ENCODE measurements around the gene HSD17B7. TPM values are rescaled to one million over a fixed set of nuclear protein-coding genes. Genes with fewer than 3 reads are reported as not detected.

HSD17B7 gene
- total RNA-seq, 1 donor from 2014 or later = 25.0 TPM

DNA sequence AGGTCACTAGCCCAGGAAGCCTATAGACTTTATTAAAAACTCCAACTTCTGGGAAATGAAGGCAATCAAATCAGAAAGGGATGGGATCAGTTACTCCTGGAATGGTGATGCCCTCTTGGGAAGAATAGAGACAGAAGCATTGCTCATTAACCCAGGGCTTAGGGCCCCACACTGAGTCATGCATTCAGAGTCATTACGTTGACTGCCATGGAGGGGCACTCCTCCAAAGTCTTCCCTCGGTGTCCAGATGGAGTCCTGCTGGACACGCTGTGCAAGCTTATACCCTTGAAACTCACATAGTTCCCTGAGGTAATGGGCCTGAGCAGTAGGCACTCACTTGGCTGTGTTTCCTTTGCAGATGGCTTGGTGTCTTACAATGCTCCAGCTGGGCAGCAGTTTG lies 35.2 kb upstream of the HSD17B7 start:
- H3K27me3 ChIP-seq (ENCODE audit: low read depth) = no peaks in the 10 kb centered on the region
- ATAC-seq (no peak), DNase-seq (no peak)
- no peak overlapping the region for H3K27ac ChIP-seq
- no peak overlapping the region for H3K4me3 ChIP-seq
- H3K36me3 ChIP-seq = peaks cover 8% of the 10 kb centered on the region
- no peaks in the 10 kb centered on the region for H3K9me3 ChIP-seq
- intact Hi-C loops (cut with DNase I) = no loop called here
- TF ChIP-seq, protein P1, sequence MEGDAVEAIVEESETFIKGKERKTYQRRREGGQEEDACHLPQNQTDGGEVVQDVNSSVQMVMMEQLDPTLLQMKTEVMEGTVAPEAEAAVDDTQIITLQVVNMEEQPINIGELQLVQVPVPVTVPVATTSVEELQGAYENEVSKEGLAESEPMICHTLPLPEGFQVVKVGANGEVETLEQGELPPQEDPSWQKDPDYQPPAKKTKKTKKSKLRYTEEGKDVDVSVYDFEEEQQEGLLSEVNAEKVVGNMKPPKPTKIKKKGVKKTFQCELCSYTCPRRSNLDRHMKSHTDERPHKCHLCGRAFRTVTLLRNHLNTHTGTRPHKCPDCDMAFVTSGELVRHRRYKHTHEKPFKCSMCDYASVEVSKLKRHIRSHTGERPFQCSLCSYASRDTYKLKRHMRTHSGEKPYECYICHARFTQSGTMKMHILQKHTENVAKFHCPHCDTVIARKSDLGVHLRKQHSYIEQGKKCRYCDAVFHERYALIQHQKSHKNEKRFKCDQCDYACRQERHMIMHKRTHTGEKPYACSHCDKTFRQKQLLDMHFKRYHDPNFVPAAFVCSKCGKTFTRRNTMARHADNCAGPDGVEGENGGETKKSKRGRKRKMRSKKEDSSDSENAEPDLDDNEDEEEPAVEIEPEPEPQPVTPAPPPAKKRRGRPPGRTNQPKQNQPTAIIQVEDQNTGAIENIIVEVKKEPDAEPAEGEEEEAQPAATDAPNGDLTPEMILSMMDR (IDR thresholded peaks at IDR 0.05) = no peak
- H3K4me1 ChIP-seq = no peaks in the 10 kb centered on the region

DNA sequence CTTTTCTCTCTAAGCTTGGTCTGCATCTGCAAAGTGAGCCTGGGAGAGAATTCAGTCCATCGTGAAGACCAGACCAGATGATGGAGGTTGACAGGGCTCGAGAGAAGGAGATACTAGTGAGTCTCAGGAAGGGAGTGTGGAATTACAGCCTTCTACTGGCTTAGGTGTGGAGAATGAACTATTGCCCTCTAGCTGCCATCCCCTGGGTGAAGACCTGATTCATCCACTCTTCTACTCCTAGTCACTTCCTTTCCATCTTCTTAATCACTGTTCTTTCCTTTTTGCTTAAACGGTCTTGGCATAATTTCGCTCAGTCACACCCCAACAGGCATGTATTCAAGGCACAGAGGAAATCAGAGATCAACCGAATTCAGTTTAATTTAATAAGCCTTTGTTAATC lies 34.0 kb upstream of the HSD17B7 start:
- Histone ChIP-seq H3K4me3 (no peak overlapping the region), H3K9me3 (no peaks in the 10 kb centered on the region), H3K27ac (no peak overlapping the region), H3K27me3 (ENCODE audit: low read depth) (no peaks in the 10 kb centered on the region), H3K4me1 (no peaks in the 10 kb centered on the region), H3K36me3 (peaks cover 8% of the 10 kb centered on the region)
- DNase-seq (no peak), ATAC-seq (no peak)
- TF ChIP-seq, protein P1 (IDR thresholded peaks at IDR 0.05) = no peak
- intact Hi-C loops (cut with DNase I) = no loop called here

DNA sequence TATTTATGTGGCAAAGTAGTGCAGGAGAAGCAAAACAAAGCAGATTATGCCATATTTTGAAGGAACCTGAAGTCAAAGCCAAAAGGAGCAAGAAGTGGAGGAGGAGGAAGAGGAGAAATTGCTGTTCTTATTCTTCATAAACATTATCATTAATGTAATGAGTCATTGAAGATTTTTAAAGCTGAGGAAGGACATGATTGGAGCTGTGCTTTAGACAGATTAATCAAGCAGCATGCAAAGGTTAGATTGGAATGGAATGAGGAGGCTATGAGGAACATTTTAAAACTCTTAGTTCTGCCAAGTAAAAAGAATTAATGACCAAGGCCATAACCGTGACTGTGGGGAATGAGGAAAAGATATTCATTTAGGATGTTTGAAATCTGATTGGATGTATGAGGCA lies 33.0 kb upstream of the HSD17B7 start:
- no peaks in the 10 kb centered on the region for H3K4me1 ChIP-seq
- H3K27me3 ChIP-seq (ENCODE audit: low read depth) = no peaks in the 10 kb centered on the region
- no peak overlapping the region for H3K4me3 ChIP-seq
- H3K36me3 ChIP-seq = peaks cover 8% of the 10 kb centered on the region
- no peak overlapping the region for H3K27ac ChIP-seq
- TF ChIP-seq, protein P1 (IDR thresholded peaks at IDR 0.05) = no peak
- intact Hi-C loops (cut with DNase I) = no loop called here
- no peaks in the 10 kb centered on the region for H3K9me3 ChIP-seq
- DNase-seq (no peak), ATAC-seq (no peak)

DNA sequence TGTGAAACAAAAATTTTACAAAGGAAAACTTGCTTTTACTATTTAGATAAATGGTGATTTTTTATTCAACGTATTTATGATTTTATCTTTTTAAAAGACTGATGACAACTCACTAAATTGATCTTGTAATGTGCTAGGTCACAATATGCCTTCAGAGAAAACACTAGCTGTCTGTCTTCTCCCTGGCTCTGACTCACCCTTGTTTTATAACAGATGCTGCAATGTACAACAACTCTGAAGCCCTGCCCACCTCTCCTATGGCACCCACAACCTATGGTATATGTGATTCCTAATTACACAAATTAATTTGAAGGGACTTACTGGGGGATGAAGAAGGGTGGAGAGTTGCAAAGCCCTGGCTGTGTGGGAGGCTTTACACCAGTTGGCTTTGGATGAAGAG lies 24.7 kb upstream of the HSD17B7 start:
- no peaks in the 10 kb centered on the region for H3K4me1 ChIP-seq
- peaks cover 5% of the 10 kb centered on the region for H3K36me3 ChIP-seq
- no peaks in the 10 kb centered on the region for H3K27me3 ChIP-seq (ENCODE audit: low read depth)
- TF ChIP-seq, protein P1 (IDR thresholded peaks at IDR 0.05) = no peak
- no peak overlapping the region for H3K27ac ChIP-seq
- no peak for ATAC-seq
- H3K9me3 ChIP-seq = no peaks in the 10 kb centered on the region
- intact Hi-C loops (cut with DNase I) = no loop called here
- DNase-seq = no peak
- H3K4me3 ChIP-seq = no peak overlapping the region

DNA sequence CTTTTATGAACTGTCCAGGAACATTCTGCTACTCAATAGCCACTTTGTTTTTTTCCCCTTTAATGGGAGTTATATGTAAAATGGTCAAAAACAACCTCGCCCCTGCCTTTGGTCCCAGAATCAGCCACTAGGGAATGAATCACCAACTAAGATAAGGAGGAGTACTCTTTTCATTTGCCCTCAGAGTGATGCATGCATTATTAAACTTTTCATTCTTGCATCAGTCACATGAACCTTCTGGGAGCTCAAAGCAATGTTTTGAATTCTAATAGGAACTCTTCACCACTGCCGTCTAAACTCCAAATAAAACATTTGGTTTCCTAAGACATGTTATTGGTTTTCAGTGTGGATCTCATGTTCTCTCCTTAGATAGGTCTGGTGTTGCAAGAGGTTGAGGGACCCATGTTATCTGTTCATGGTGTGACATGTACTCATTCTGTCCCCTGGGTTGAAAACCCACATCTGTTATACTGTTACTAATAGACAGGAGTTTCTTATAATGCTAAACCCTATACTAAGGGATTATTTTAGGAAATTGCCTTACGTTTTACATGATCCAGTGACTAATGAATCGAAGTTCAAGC lies 17.8 kb upstream of the HSD17B7 start:
- H3K36me3 ChIP-seq = peaks cover 5% of the 10 kb centered on the region
- no peaks in the 10 kb centered on the region for H3K27me3 ChIP-seq (ENCODE audit: low read depth)
- H3K4me3 ChIP-seq = no peak overlapping the region
- ATAC-seq = no peak
- intact Hi-C loops (cut with DNase I) = no loop called here
- no peak overlapping the region for H3K27ac ChIP-seq
- no peaks in the 10 kb centered on the region for H3K9me3 ChIP-seq
- no peak for DNase-seq
- TF ChIP-seq, protein P1 (IDR thresholded peaks at IDR 0.05) = no peak
- H3K4me1 ChIP-seq = no peaks in the 10 kb centered on the region
